HFFc6 (cell line): ENCODE results near the gene ENAH. TPM values are rescaled to one million over a fixed set of nuclear protein-coding genes. Genes with fewer than 3 reads are reported as not detected.

Experiments used
- DNase-seq: peaks from one replicate; pipeline ENCODE4 v3.0.0-alpha.2; 2018
- H3K27ac Mint-ChIP-seq: 2 replicates; pipeline ENCODE4 v1.8.0; 2020; ENCODE audit warnings: mild to moderate bottlenecking, mixed read lengths
- H3K27me3 Mint-ChIP-seq: 2 replicates; pipeline ENCODE4 v1.8.0; 2021; ENCODE audit warnings: mild to moderate bottlenecking, moderate library complexity, mixed read lengths; ENCODE audit not compliant: insufficient read depth
- H3K36me3 Mint-ChIP-seq: 2 replicates; pipeline ENCODE4 v1.8.0; 2021; ENCODE audit warnings: low read depth, mixed read lengths
- H3K4me1 Mint-ChIP-seq: 2 replicates; pipeline ENCODE4 v1.8.0; 2020; ENCODE audit warnings: low read depth, mixed read lengths
- H3K4me3 Mint-ChIP-seq: 2 replicates; pipeline ENCODE4 v1.8.0; 2020; ENCODE audit warnings: mild to moderate bottlenecking, moderate library complexity, mixed read lengths
- H3K9me3 Mint-ChIP-seq: 2 replicates; pipeline ENCODE4 v1.8.0; 2020; ENCODE audit warnings: mild to moderate bottlenecking, mixed read lengths
- CTCF ChIP-seq: fragments of 200-600 bp; sonication (generic); IDR thresholded peaks from 2 replicates; pipeline ENCODE4 v1.5.0; 2021; ENCODE audit warnings: antibody characterized with exemption, mild to moderate bottlenecking
- total RNA-seq, 6 experiments: library from RNA; stranded (reverse); fragmentation: NEBNext Ultra II Directional; extraction: Animal tissue kit (Norgen Biotek cat#: 25700); gene quantifications; 2 replicates in 1 of 6; 3 replicates in 5 of 6; pipeline ENCODE4 v1.2.3, GENCODE V29; 2021

The ENAH gene
- total RNA-seq, 6 experiments from 2014 or later = 133 to 171 (median 139) TPM

DNA sequence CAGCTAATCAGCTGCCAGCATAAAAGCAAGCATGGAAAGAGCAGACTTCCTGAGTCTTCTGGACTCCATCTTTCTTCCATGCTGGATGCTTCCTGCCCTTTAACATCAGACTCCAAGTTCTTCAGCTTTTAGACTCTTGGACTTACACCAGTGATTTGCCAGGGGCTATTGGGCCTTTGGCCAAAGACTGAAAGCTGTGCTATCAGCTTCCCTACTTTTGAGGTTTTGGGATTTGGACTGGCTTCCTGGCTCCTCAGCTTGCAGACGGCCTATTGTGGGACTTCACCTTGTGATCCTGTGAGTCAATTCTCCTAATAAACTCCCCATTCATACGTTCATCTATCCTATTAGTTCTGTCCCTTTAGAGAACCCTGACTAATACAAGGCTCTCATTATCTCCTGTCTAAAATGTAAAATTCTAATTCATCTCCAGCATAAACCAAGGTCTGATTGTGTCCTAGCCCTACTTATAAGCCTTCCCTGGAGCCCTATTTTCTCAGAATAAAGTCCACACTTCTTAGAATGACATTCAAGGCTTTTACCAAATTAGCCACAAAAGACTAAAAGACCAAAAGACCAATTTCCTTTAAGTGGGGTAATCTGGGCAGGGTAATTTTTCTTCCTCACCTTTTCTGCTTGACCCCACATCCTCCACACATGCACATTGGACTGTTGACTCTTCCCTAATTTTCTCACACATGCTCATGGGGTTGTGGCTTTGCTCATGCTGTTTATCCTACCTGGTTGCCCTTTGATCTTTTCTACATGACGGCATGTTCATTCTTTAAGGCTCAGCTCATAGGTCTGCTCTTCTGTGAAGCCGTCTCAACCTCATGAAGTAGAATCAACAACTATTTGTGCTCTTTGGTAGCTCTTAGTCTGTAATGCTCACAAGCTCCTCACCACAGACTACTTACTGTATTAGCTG is 18.1 kb upstream of the ENAH start:
- no peak overlapping the region for H3K4me3 Mint-ChIP-seq
- H3K9me3 Mint-ChIP-seq = no peaks in the 10 kb centered on the region
- TF ChIP-seq CTCF = no peak
- H3K4me1 Mint-ChIP-seq = peaks cover 15% of the 10 kb centered on the region
- no peaks in the 10 kb centered on the region for H3K36me3 Mint-ChIP-seq
- DNase-seq = peak; percentile 42
- H3K27ac Mint-ChIP-seq = peak overlapping the region; percentile 0; the same call in 1 of the 2 replicates
- no peaks in the 10 kb centered on the region for H3K27me3 Mint-ChIP-seq

DNA sequence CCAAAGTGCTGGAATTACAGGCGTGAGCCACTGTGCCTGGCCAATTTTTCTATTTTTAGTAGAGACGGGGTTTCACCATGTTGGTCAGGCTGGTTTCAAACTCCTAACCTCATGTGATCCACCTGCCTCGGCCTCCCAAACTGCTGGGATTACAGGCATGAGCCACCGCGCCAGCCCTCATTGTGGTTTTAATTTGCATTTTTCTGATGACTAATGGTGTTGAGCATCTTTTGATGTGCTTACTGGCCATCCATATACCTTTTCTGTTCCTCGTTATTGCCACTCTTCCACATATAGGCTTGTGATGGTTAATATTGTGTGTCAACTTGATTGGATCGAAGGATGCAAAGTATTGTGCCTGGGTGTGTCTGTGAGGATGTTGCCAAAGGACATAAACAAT is 17.4 kb upstream of the ENAH start:
- DNase-seq = no peak

DNA sequence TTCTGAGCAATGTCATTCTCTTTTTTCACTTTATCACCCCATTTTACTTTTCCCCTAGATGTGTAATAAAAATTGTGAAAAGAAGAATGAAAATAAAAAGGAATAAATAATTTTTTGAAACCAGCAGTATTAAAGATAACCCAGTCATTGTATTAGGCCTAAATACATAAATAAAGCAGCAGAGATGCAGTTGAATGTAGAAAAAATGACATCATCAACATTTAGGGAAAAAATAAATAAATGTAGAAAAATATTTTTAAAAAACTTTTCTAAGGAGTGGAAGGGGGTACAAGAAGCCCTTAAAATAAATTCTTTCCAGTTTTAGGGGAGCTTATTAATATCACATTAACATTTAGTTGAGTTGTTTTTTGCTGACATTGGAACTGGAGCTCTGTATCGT is 15.3 kb upstream of the ENAH start:
- Mint-ChIP-seq H3K27ac (no peak overlapping the region), H3K36me3 (no peaks in the 10 kb centered on the region), H3K4me1 (peaks cover 15% of the 10 kb centered on the region), H3K27me3 (no peaks in the 10 kb centered on the region), H3K4me3 (no peak overlapping the region), H3K9me3 (no peaks in the 10 kb centered on the region)
- no peak for DNase-seq
- TF ChIP-seq CTCF = no peak

More for the DNA sequence above, 17.4 kb upstream of the ENAH start:
- H3K4me3 Mint-ChIP-seq = no peak overlapping the region
- no peaks in the 10 kb centered on the region for H3K36me3 Mint-ChIP-seq
- H3K9me3 Mint-ChIP-seq = no peaks in the 10 kb centered on the region
- H3K27me3 Mint-ChIP-seq = no peaks in the 10 kb centered on the region
- H3K4me1 Mint-ChIP-seq = peaks cover 15% of the 10 kb centered on the region
- peak overlapping the region; percentile 0; the same call in 1 of the 2 replicates for H3K27ac Mint-ChIP-seq
- TF ChIP-seq CTCF = no peak

DNA sequence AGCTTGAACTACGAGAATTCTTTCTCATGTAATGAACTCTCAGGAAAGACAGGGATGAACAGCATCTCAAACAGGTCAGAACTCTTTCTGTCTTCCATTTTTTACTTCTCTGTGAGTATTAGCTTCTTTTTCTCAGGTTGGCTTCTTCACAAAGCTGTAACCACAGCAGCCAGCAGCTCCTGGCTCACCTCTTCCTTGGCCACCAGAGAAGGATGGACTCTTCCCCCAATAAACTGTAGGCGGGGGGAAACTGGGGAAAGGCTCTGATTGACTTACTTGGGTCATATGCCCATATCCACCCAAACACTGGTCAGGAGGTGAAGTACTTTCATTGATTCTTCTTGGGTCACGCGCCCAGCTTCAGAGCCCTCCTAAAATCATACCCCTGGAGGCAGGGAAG is 14.4 kb upstream of the ENAH start:
- no peaks in the 10 kb centered on the region for H3K27me3 Mint-ChIP-seq
- H3K36me3 Mint-ChIP-seq = no peaks in the 10 kb centered on the region
- TF ChIP-seq CTCF = no peak
- peaks cover 15% of the 10 kb centered on the region for H3K4me1 Mint-ChIP-seq
- DNase-seq = no peak
- H3K4me3 Mint-ChIP-seq = no peak overlapping the region
- no peaks in the 10 kb centered on the region for H3K9me3 Mint-ChIP-seq
- no peak overlapping the region for H3K27ac Mint-ChIP-seq

- DNase-seq = no peak
Observed at GRCh38 chr1:225666495-225666894, 13.6 kb upstream of the ENAH start.

More at GRCh38 chr1:225666495-225666894, 13.6 kb upstream of the ENAH start:
- H3K4me1 Mint-ChIP-seq = peaks cover 13% of the 10 kb centered on the region
- no peaks in the 10 kb centered on the region for H3K27me3 Mint-ChIP-seq
- no peaks in the 10 kb centered on the region for H3K36me3 Mint-ChIP-seq
- H3K4me3 Mint-ChIP-seq = no peak overlapping the region
- H3K9me3 Mint-ChIP-seq = no peaks in the 10 kb centered on the region
- H3K27ac Mint-ChIP-seq = no peak overlapping the region
- no peak for TF ChIP-seq CTCF
